NCI-H774 (cell line): Measurements from ENCODE around the gene LBHD2.

Source experiments
- DNase-seq: peaks from one replicate; lab custom pipeline; 2025; lab: John Stamatoyannopoulos, UW

LBHD2 gene

DNA sequence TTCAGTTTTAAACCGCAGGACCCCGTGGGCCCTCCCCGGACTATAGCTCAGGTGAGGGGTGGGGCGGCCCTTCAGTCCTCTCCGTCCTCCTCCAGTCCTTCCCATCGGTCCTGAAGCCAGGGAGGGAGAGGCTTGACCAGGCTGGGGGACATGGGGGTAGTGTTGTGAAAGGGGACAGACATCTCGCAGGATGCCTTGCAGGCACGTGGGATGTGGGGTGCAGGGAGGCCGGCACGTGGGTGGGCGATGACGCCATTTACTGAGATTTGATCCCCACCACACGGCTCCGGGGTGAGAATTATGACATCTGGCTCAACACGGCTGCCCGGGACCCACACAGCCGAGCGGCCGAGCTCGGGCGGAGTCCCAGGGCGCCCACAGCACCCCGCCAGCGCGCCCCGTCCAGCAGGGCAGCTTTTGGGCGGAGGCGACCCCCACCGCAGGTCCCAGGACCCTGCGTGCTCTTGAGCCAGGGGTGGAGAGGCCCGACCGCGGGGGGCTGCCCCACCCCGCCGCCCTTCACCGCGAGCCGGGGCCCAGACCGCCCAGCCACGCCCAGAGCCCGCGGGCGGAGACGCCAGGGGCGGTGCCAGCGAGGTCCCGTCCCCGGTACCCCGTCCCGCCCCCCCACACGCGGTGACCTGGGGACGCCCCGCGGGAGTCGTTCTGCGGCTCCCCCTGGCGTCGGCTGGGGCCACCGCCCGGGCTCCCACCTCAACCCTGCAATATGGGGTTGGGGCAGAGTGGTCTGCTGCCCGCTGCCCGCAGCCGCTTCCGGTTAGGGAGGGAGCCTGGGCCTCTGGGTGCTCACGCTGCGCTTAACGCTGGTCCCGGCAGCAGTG, 7.3 kb downstream of the LBHD2 start:
- peak; percentile 11 for DNase-seq

- DNase-seq = no peak
Observed at GRCh38 chr14:103091883-103092222, 7.8 kb downstream of the LBHD2 start.

GRCh38 chr14:103093856-103094405, 9.9 kb downstream of the LBHD2 start:
- no peak for DNase-seq

DNA sequence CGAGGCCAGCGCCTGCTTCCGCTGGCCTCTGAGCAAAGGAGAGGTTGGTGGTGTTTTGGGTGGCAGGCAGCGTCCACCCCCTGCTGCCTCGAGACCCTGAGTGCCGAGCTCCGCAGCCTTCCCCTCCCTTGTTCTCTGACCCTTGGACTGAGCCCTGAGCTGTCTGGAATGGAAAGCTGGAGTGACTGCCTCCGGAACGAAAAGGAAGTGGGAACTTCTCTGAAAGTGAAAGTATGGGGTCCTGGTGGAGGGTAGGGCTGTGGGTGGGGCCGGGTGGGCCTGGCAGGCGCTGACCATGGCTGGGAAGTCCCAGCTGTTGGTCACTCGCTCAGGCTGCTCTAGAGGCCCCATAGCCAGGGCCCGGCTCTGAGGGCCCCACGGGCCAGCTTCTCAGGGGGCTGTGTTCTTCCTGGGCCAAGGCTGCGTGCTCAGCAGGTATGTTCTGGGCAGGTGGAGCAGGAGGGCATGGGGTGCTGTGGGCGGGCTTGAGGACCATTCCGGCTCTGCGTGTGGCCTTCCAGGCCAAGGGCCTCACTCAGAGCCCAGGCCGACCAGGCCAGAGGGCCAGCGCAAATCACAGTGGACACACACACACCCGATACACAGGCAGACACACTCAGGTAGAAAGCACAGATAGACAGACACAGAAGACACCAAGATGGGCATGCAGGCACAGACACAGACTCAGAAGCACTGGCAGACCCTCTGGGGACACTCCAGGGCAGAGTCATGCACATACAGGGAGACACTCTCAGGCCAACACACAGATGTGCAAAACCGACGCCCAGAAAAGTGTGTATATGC, 10.6 kb downstream of the LBHD2 start, which contains the start of gene EXOC3L4:
TSS of gene EXOC3L4 (plus strand) at position 320 of the 804 bp plus-strand sequence. CDS start 5,495 bp downstream, outside the sequence.
- no peak for DNase-seq

- DNase-seq = no peak
Observed at GRCh38 chr14:103095210-103095778, 11.3 kb downstream of the LBHD2 start.

DNA sequence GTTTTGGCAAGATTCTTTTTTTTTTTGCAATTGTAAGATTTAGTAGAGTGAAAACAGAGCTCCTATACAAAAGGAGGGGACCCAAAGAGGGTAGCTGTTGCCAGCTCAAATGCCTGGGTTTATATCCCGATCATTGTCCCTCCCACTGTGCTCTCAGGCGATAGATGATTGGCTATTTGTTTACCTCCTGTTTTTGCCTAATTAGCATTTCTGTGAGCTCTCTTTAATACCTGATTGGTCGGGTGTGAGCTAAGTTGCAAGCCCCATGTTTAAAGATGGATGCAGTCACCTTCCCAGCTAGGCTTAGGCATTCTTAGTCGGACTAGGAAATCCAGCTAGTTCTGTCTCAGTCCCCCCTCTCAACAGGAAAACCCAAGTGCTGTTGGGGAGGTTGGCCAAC, 12.4 kb downstream of the LBHD2 start:
- DNase-seq = no peak

GRCh38 chr14:103097244-103097993, 13.4 kb downstream of the LBHD2 start:
- no peak for DNase-seq

DNA sequence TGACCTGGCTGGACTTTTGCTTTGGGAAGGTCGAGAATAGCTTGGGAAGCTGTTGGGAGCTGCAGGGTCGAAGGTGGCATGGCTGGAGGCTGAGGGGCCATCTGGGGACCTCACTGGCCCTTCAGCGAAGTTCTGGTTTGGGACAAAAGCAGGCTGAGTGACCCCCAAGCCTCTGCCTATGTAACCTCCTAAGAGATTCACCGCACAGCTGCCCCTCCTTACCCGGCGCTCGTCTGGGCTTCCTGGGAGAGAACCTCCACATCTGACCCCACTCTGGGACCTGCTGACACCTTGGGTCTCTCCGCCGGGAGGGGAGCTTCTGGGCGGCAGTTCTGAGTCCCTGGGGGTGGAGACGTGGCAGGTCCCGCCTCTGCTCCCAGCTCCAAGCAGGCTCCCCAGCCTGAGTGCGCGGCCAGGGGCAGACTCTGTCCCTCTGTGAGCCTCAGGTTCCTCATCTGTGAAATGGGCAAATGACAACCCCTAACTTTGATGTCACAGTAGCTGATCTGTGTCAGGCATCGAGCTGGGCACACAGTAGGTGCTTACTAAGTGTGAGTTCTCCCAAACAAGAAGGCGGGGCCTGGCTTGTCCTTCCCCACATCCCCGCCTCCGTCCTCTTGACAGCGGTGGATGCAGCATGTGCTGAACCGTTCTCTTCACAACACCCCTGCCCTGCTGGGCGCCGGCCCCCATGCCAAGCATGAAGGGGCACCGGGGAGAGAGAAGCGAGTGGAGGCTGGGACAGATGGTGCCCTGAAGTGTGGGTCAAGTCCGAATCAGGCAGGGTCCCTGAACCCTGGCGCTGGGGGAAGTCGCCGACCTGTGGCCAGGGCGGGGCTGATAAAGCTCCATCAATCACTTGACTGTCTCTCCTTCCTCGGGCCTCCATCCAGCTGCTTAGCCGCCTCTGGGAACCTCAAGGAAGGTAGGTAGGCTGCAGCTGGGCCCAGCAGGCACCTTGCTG, 14.3 kb downstream of the LBHD2 start:
- no peak for DNase-seq

DNA sequence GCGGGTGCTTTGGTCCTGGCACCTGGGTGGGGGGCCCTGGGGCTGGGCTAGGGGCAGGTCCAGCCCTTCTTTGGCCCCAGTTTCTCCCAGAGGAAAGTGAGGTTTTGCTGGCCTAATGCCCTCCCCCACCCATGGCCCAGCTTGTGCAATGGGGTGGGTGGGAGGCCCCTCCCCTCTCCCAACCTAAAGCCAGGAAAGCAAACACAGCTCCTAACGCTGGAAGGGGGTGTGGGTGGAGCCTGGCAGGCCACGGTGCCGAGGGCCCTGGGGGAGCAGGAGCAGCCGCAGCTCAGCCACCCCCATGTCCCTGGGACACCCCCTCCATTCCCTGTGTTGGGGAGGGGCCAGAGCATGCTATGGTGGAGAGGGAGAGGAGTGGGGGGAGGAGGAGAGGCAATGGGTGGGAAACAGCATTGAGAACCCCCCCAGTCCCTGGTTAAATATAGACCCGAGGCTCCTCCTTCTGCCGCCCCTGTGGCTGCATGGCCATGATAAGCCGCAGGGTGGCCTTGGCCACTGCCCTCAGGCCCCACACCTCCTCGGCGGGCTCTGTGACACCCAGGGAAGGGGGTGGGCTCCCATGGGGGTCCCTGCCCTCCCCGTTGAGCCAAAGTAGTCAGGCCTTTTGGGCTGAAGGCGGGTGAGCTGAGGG, 15.2 kb downstream of the LBHD2 start:
- DNase-seq = no peak

DNA sequence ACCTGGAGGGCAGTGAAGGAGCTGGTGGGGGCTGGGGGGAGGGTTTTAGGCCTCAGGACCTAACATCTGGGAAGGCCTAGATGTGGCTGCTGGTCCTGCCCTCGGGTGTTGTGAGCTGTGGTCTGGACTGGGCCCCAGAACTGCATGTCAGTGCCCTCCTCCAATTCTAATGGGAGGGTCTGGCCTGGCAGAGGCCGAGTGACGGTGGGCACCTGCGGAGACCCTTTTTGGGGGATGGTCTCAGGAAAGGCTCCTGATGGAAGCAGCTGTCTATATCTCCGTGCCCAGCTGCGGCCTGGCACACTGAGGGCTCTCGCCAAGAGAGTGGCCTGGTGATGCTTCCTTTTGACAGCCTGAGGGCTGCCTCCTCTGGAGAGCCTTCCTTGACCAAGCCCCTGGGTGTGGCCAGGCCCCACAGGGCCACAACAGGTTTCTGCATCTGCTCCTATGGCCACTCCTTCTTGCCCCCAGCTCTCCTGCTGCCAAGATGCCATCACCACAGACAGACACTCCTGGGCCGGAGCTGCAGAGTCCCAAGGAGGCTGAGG, 15.8 kb downstream of the LBHD2 start:
- no peak for DNase-seq

DNA sequence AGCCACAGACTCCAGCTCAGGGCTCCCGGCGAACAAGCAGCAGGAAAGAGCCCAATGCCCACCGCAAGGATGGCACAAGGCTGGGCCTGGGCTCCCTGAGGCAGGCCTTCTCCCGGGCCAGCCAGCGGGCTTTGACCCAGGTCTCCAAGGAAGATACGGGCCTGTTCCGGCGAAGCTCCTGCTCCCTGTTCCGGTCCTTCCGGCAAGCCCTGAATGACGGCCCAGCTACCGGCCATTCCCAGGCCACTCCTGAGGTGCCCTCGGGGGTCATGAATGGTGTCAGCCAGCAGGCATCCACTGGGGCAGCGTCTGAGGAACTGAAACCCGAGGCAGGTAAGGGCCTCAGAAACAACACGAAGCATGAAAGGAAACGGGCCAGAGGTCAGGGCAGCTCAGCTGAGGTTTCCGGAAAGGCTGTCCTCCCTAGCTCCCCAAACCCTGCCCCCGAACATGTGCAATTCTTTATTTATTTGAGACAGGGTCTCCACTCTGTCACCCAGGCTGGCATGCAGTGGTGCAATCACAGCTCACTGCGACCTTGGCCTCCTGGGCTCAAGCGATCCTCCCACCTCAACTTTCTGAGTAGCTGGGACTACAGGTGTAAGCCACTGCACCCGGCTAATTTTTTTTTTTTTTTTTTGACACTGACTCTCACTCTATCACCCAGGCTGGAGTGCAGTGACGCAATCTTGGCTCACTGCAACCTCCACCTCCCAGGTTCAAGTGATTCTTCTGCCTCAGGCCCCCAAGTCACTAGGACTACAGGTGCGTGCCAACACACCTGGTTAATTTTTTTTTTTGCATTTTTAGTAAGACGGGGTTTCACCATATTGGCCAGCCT, 16.5 kb downstream of the LBHD2 start:
- DNase-seq = no peak

DNA sequence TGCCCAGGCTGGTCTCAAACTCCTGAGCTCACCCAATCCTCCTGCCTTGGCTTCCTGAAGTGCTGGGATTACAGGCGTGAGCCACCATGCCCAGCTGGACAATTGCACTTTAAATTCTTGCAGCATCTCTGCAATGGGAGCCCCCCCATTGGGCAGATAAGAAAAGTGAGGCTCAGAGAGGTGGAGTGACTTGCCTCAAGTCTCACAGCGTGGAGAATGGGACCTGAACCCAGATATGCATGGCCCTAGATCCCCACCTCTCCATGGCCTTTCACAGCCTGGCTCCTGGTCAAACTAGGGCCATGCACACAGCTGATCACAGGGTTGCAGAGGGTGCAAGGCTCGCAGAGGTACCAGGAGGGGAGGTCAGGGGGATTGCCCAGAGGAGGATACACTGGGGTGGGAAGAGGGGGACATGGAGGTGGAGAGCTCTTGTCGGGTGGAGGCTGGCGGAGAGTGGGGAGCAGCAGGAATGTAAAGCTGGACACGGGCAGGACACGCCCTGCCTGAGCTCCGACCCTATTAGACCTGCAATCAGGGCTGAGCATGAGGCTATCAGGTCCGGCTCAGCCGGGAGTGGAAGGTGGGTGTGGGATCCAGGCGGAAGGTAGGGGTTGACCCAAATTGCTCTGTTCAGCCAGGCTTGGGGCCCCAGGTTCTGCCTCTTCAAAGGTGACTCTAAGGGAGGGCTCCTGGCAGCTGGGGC, 17.4 kb downstream of the LBHD2 start:
- DNase-seq = no peak

DNA sequence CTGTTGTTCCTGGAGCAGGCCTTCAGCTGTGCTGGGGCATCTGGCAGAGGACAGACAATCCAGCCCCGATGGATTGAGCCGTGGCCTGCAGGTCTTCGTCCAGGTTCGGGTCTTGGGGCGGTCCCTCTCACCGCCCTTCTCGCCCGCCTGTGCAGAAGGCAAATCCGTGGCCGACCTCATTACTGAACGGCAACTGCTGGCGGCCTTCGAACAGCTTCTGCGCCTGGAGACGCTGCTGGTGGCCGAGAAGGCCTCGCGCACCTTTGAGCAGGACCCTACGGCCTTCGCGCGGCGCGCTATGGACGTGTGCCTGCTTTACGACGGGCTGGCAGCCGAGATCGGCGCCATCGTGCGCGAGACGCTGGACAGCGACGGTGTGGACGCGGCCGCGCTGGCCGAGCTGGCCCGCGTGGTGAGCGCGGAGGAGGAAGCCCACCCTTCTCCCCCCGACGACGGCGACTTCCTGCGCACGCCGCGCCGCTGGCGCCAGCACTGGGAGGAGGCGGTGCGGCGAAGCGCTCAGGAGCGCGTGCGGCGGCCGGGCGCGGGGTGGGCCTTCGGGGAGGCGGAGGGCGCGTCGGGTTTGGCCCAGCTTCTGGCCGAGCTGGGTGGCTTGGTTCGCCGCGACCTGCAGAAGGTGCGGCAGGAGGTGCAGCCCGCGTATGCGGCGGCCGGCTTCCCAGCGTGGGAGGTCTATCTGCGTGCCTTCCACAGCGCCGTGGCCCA, 18.1 kb downstream of the LBHD2 start:
- no peak for DNase-seq

DNA sequence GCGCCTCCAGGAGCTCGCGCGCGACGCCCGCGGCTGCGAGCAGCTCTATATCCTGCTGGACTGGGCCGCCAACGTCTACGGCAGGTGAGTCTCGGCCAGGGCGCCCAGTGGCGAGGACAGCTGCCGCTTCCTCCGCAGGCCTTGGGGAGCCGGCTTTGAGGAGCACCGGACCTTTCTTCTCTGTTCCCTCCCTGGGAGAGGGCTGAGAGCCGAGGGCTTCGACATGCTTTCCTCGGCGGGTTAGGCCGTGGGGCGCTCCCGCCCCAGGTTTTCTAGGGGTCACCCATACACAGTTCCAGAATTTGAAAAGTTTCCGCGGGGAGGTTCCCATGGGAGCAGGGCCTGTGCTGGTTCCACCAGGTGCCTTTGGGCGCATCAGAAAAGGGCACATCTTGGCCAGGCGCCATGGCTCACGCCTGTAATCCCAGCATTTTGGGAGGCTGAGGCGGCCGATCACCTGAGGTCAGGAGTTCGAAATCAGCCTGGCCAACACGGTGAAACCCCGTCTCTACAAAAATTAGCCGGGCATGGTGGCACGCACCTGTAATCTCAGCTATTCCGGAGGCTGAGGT, 18.8 kb downstream of the LBHD2 start:
- DNase-seq = no peak

- peak; percentile 55 for DNase-seq
Observed at GRCh38 chr14:103103461-103104388, 19.7 kb downstream of the LBHD2 start.

DNA sequence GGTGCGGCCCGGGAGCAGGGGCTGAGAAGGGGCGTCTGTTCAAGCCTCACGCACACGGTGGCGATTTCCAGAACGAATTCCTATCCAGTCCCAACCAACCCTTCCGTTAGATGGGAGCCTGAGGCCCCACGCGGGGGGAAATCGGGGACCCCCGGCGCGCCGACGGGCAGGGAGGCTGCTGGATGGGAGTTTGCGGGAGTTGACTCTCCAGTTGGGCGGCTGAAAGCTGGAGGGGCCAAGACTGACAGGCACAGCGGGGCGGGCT, 20.3 kb downstream of the LBHD2 start:
- DNase-seq = no peak
